H1 (cell line): Measurements from ENCODE around the gene ZNF576. TPM values are rescaled to one million over a fixed set of nuclear protein-coding genes. Genes with fewer than 3 reads are reported as not detected.

Experiments
- BCL11A ChIP-seq, 2 experiments: IDR thresholded peaks; one replicate each; pipeline ENCODE4 v1.6.1; 2011; ENCODE audit warnings: low read depth in 2 of 2, low read length in 2 of 2, mild to moderate bottlenecking in 2 of 2
- BRCA1 ChIP-seq: IDR thresholded peaks from 2 replicates; pipeline ENCODE4 v1.6.1; 2012; ENCODE audit warnings: low read depth, low read length, improper control_type of control experiment
- HDAC6 ChIP-seq: IDR thresholded peaks from one replicate; pipeline ENCODE4 v1.7.1; 2012; ENCODE audit warnings: low read depth, mild to moderate bottlenecking, inconsistent platforms, low read length, moderate library complexity
- POLR2A ChIP-seq, 2 experiments: IDR thresholded peaks; 1 replicate in 1 of 2; 2 replicates in 1 of 2; pipeline ENCODE4 v1.6.1; 2011; ENCODE audit warnings: low read depth in 2 of 2, low read length in 2 of 2, mild to moderate bottlenecking in 2 of 2; ENCODE audit errors: control extremely low read depth in 1 of 2
- RNF2 ChIP-seq: fragments of 200-900, 300-1000 bp; sonication (generic); IDR thresholded peaks from 2 replicates; pipeline ENCODE4 v1.7.1; 2016; ENCODE audit warnings: borderline replicate concordance, low read depth, mild to moderate bottlenecking, antibody characterized with exemption, low read length; ENCODE audit not compliant: poor library complexity, severe bottlenecking; ENCODE audit errors: missing control alignments
- SP4 ChIP-seq: IDR thresholded peaks from 2 replicates; pipeline ENCODE4 v1.6.1; 2012; ENCODE audit warnings: low read length, inconsistent platforms
- SUZ12 ChIP-seq: fragments of 200-600 bp; sonication (generic); IDR thresholded peaks from 2 replicates; pipeline ENCODE4 v1.6.1; 2012; ENCODE audit warnings: mild to moderate bottlenecking, inconsistent platforms, low read length, moderate library complexity, mixed read lengths
- TCF12 ChIP-seq: IDR thresholded peaks from 2 replicates; pipeline ENCODE4 v1.6.1; 2011; ENCODE audit warnings: low read depth, mild to moderate bottlenecking, low read length
- polyA plus RNA-seq, 7 experiments: library from polyadenylated mRNA; depleted of rRNA in 3 of 7; stranded (reverse) in 5 of 7; unstranded in 2 of 7; fragments of >200 nt in 5 of 7; fragments of 200-250 nt in 2 of 7; gene quantifications; 1 replicate in 5 of 7; 2 replicates in 1 of 7; 4 replicates in 1 of 7; pipeline versions ENCODE4 v1.2.1 to v1.2.3, GENCODE V29; 2011 to 2013; ENCODE audit warnings: missing spikeins in 2 of 7, mixed read lengths in 2 of 7
- total RNA-seq: library from RNA; stranded (reverse); fragmentation: NEBNext Ultra II Directional; extraction: Animal tissue kit (Norgen Biotek cat#: 25700); gene quantifications from 2 replicates; pipeline ENCODE4 v1.2.1, GENCODE V29; 2021
- TF ChIP-seq, protein P1 (sequence below): fragments of 300-600 bp; sonication (generic); IDR thresholded peaks from 2 replicates; pipeline ENCODE4 v1.7.1; 2012; ENCODE audit warnings: low read length, moderate library complexity, mild to moderate bottlenecking, inconsistent platforms; ENCODE audit not compliant: insufficient replicate concordance
- TF ChIP-seq, protein P2 (sequence below): IDR thresholded peaks from 2 replicates; pipeline ENCODE4 v1.6.1; 2011; ENCODE audit warnings: low read length, improper control_type of control experiment

Gene ZNF576
- total and polyA plus RNA-seq, 2 of the 8 experiments (the other 6 are each of a cell fraction or from before 2014, with no cell fraction given): 13.6 to 32.4 TPM

DNA sequence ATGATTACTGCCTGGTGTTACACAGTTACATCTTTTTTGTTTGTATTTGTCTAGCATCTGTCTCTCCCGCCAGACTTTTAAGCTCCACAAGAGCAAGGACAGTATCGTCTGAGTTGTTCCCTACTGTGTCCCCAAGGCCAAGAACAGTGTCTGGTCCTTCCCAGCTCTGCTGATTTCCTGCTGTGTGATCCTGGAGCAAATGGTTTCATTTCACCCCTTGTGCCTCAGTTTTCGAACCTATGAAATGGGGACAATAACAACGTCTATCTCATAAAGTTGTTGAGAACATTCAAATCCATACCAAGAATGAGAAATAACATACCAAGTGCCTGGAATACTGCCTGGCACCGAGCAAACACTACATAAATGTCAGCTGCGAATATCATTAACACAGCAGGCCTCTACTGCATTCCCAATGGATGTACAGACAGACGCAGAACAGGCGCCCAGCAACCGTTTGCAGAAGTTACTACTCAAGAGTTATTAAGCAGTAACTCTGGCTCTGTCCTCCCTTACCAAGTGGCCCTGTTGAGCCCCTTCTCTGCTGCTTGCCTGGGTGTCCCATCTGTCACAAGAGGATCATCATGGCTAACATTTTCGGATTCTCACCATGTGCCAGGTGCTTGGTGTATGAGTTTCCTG is 32.5 kb upstream of the ZNF576 start (continued):
- TF ChIP-seq RNF2 (no peak), HDAC6 (no peak), SUZ12 (no peak), BRCA1 (no peak), POLR2A (IDR thresholded peaks at IDR 0.05; ENCODE audit: control extremely low read depth in 1 of 2, low read depth in 2 of 2, low read length in 2 of 2) (no peak), SP4 (no peak), BCL11A (IDR thresholded peaks at IDR 0.05; ENCODE audit: low read depth in 2 of 2, low read length in 2 of 2) (no peak), TCF12 (no peak)
- TF ChIP-seq, protein P1, sequence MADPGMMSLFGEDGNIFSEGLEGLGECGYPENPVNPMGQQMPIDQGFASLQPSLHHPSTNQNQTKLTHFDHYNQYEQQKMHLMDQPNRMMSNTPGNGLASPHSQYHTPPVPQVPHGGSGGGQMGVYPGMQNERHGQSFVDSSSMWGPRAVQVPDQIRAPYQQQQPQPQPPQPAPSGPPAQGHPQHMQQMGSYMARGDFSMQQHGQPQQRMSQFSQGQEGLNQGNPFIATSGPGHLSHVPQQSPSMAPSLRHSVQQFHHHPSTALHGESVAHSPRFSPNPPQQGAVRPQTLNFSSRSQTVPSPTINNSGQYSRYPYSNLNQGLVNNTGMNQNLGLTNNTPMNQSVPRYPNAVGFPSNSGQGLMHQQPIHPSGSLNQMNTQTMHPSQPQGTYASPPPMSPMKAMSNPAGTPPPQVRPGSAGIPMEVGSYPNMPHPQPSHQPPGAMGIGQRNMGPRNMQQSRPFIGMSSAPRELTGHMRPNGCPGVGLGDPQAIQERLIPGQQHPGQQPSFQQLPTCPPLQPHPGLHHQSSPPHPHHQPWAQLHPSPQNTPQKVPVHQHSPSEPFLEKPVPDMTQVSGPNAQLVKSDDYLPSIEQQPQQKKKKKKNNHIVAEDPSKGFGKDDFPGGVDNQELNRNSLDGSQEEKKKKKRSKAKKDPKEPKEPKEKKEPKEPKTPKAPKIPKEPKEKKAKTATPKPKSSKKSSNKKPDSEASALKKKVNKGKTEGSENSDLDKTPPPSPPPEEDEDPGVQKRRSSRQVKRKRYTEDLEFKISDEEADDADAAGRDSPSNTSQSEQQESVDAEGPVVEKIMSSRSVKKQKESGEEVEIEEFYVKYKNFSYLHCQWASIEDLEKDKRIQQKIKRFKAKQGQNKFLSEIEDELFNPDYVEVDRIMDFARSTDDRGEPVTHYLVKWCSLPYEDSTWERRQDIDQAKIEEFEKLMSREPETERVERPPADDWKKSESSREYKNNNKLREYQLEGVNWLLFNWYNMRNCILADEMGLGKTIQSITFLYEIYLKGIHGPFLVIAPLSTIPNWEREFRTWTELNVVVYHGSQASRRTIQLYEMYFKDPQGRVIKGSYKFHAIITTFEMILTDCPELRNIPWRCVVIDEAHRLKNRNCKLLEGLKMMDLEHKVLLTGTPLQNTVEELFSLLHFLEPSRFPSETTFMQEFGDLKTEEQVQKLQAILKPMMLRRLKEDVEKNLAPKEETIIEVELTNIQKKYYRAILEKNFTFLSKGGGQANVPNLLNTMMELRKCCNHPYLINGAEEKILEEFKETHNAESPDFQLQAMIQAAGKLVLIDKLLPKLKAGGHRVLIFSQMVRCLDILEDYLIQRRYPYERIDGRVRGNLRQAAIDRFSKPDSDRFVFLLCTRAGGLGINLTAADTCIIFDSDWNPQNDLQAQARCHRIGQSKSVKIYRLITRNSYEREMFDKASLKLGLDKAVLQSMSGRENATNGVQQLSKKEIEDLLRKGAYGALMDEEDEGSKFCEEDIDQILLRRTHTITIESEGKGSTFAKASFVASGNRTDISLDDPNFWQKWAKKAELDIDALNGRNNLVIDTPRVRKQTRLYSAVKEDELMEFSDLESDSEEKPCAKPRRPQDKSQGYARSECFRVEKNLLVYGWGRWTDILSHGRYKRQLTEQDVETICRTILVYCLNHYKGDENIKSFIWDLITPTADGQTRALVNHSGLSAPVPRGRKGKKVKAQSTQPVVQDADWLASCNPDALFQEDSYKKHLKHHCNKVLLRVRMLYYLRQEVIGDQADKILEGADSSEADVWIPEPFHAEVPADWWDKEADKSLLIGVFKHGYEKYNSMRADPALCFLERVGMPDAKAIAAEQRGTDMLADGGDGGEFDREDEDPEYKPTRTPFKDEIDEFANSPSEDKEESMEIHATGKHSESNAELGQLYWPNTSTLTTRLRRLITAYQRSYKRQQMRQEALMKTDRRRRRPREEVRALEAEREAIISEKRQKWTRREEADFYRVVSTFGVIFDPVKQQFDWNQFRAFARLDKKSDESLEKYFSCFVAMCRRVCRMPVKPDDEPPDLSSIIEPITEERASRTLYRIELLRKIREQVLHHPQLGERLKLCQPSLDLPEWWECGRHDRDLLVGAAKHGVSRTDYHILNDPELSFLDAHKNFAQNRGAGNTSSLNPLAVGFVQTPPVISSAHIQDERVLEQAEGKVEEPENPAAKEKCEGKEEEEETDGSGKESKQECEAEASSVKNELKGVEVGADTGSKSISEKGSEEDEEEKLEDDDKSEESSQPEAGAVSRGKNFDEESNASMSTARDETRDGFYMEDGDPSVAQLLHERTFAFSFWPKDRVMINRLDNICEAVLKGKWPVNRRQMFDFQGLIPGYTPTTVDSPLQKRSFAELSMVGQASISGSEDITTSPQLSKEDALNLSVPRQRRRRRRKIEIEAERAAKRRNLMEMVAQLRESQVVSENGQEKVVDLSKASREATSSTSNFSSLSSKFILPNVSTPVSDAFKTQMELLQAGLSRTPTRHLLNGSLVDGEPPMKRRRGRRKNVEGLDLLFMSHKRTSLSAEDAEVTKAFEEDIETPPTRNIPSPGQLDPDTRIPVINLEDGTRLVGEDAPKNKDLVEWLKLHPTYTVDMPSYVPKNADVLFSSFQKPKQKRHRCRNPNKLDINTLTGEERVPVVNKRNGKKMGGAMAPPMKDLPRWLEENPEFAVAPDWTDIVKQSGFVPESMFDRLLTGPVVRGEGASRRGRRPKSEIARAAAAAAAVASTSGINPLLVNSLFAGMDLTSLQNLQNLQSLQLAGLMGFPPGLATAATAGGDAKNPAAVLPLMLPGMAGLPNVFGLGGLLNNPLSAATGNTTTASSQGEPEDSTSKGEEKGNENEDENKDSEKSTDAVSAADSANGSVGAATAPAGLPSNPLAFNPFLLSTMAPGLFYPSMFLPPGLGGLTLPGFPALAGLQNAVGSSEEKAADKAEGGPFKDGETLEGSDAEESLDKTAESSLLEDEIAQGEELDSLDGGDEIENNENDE: no peak
- TF ChIP-seq, protein P2, sequence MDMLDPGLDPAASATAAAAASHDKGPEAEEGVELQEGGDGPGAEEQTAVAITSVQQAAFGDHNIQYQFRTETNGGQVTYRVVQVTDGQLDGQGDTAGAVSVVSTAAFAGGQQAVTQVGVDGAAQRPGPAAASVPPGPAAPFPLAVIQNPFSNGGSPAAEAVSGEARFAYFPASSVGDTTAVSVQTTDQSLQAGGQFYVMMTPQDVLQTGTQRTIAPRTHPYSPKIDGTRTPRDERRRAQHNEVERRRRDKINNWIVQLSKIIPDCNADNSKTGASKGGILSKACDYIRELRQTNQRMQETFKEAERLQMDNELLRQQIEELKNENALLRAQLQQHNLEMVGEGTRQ: no peak
- TF ChIP-seq, all 59 proteins: peak for 0
